Vagina (tissue), 2 donors: ENCODE measurements around the gene TUBE1. TPM values are rescaled to one million over a fixed set of nuclear protein-coding genes. Genes with fewer than 3 reads are reported as not detected.

ENCODE experiments used
- DNase-seq, 2 donors: peaks; one replicate each; pipeline ENCODE4 v3.0.0-alpha.2; 2017; ENCODE audit errors: extremely low spot score in 2 of 2
- H3K27ac ChIP-seq: fragments of 200-600 bp; sonication (generic); one replicate; pipeline ENCODE4 v1.5.1; 2019
- H3K27me3 ChIP-seq: fragments of 200-600 bp; sonication (generic); one replicate; pipeline ENCODE4 v1.5.1; 2019
- H3K36me3 ChIP-seq, 2 donors: fragments of 200-600 bp; sonication (generic); one replicate each; pipeline ENCODE4 v1.5.1; 2017 to 2019
- H3K4me1 ChIP-seq: fragments of 200-600 bp; sonication (generic); one replicate; pipeline ENCODE4 v1.5.1; 2019
- H3K4me3 ChIP-seq, 2 donors: fragments of 200-600 bp; sonication (generic); 1 replicate in 1 of 2; 2 replicates in 1 of 2; pipeline ENCODE4 v1.5.1; 2016 to 2019
- H3K9me3 ChIP-seq: fragments of 200-600 bp; sonication (generic); one replicate; pipeline ENCODE4 v1.5.1; 2019
- CTCF ChIP-seq, 3 experiments: fragments of 450-650 bp in 2 of 3; fragments of 200-600 bp in 1 of 3; sonication (generic) in 1 of 3; IDR thresholded peaks; one replicate each; pipeline ENCODE4 v1.5.1; 2017 to 2019; ENCODE audit warnings: antibody characterized with exemption in 3 of 3, mild to moderate bottlenecking in 2 of 3, moderate library complexity in 2 of 3
- POLR2A ChIP-seq, 2 donors: fragments of 450-650 bp; IDR thresholded peaks; one replicate each; pipeline ENCODE4 v1.6.1; 2017; ENCODE audit warnings: antibody characterized with exemption in 2 of 2, mild to moderate bottlenecking in 2 of 2, moderate library complexity in 2 of 2
- POLR2AphosphoS5 ChIP-seq, 2 donors: sonication (generic); formaldehyde crosslinking; IDR thresholded peaks; one replicate each; pipeline ENCODE4 v1.9.0; 2017; ENCODE audit warnings: antibody characterized with exemption in 2 of 2, mild to moderate bottlenecking in 2 of 2, low read depth in 1 of 2; ENCODE audit not compliant: insufficient read depth in 1 of 2
- intact Hi-C: fragments of 100-400 bp; cut with DNase I; formaldehyde crosslinking; loops from one replicate; pipeline ENCODE4 v1.15.1; 2023
- total RNA-seq: library from RNA; depleted of rRNA; stranded (reverse); fragments of >200 nt; gene quantifications from one replicate; pipeline ENCODE4 v1.2.3, GENCODE V29; 2016

Gene TUBE1
- total RNA-seq, 1 donor from 2014 or later = 38.8 TPM

GRCh38 chr6:112066606-112067005, 20.7 kb downstream of the TUBE1 start:
- DNase-seq = no peak
- Histone ChIP-seq H3K4me1 (no peaks in the 10 kb centered on the region), H3K4me3 (no peak overlapping the region), H3K36me3 (peaks cover 0 to 14% of the 10 kb centered on the region in 2 donors), H3K9me3 (no peaks in the 10 kb centered on the region), H3K27ac (no peak overlapping the region), H3K27me3 (no peaks in the 10 kb centered on the region)
- intact Hi-C loops = no loop called here
- TF ChIP-seq CTCF (IDR thresholded peaks at IDR 0.05) (no peak), POLR2AphosphoS5 (IDR thresholded peaks at IDR 0.05; ENCODE audit: insufficient read depth in 1 of 2, low read depth in 1 of 2) (no peak), POLR2A (IDR thresholded peaks at IDR 0.05) (no peak)

- Histone ChIP-seq H3K36me3 (peaks cover 0 to 8% of the 10 kb centered on the region in 2 donors), H3K4me3 (no peak overlapping the region), H3K27ac (no peak overlapping the region), H3K27me3 (no peaks in the 10 kb centered on the region), H3K4me1 (no peaks in the 10 kb centered on the region), H3K9me3 (no peaks in the 10 kb centered on the region)
- intact Hi-C loops = no loop called here
- DNase-seq = no peak
- TF ChIP-seq POLR2A (IDR thresholded peaks at IDR 0.05) (no peak), POLR2AphosphoS5 (IDR thresholded peaks at IDR 0.05; ENCODE audit: insufficient read depth in 1 of 2, low read depth in 1 of 2) (no peak), CTCF (IDR thresholded peaks at IDR 0.05) (no peak)
Observed at GRCh38 chr6:112065426-112065986, 21.8 kb downstream of the TUBE1 start.

- no peak for TF ChIP-seq CTCF (IDR thresholded peaks at IDR 0.05)
- no peak for TF ChIP-seq POLR2A (IDR thresholded peaks at IDR 0.05)
- TF ChIP-seq POLR2AphosphoS5 (IDR thresholded peaks at IDR 0.05; ENCODE audit: insufficient read depth in 1 of 2, low read depth in 1 of 2) = no peak
- H3K4me3 ChIP-seq = no peak overlapping the region
- H3K36me3 ChIP-seq = no peaks in the 10 kb centered on the region
- no peaks in the 10 kb centered on the region for H3K27me3 ChIP-seq
- no peaks in the 10 kb centered on the region for H3K9me3 ChIP-seq
- intact Hi-C loops = no loop called here
- no peak for DNase-seq
- H3K27ac ChIP-seq = no peak overlapping the region
- no peaks in the 10 kb centered on the region for H3K4me1 ChIP-seq
Observed at GRCh38 chr6:112062966-112063365, 24.3 kb downstream of the TUBE1 start.

- Histone ChIP-seq H3K27ac (no peak overlapping the region), H3K9me3 (no peaks in the 10 kb centered on the region), H3K27me3 (no peaks in the 10 kb centered on the region), H3K4me1 (no peaks in the 10 kb centered on the region), H3K36me3 (no peaks in the 10 kb centered on the region), H3K4me3 (no peak overlapping the region)
- no peak for DNase-seq
- TF ChIP-seq POLR2AphosphoS5 (IDR thresholded peaks at IDR 0.05; ENCODE audit: insufficient read depth in 1 of 2, low read depth in 1 of 2) = no peak
- no peak for TF ChIP-seq CTCF (IDR thresholded peaks at IDR 0.05)
- TF ChIP-seq POLR2A (IDR thresholded peaks at IDR 0.05) = no peak
- intact Hi-C loops = no loop called here
Observed at GRCh38 chr6:112061605-112062004, 25.7 kb downstream of the TUBE1 start.

- Histone ChIP-seq H3K4me3 (no peak overlapping the region), H3K27ac (no peak overlapping the region), H3K36me3 (no peaks in the 10 kb centered on the region), H3K4me1 (no peaks in the 10 kb centered on the region), H3K27me3 (no peaks in the 10 kb centered on the region), H3K9me3 (no peaks in the 10 kb centered on the region)
- TF ChIP-seq POLR2A (IDR thresholded peaks at IDR 0.05) (no peak), CTCF (IDR thresholded peaks at IDR 0.05) (no peak), POLR2AphosphoS5 (IDR thresholded peaks at IDR 0.05; ENCODE audit: insufficient read depth in 1 of 2, low read depth in 1 of 2) (no peak)
- no peak for DNase-seq
- intact Hi-C loops = loop anchor here (10.0 kb wide), 1 partner anchor 804 kb away; a partner anchor contains a TSS
Observed at GRCh38 chr6:112058243-112059032, 28.8 kb downstream of the TUBE1 start.
